HepG2 (cell line): ENCODE data around the gene PAIP1. TPM values are rescaled to one million over a fixed set of nuclear protein-coding genes. Genes with fewer than 3 reads are reported as not detected.

Experiments
- ATAC-seq: fragments of 200-7000 bp; cut with Tn5 transposase; 3 replicates; pipeline ENCODE4 v1.9.1; 2020; ENCODE audit warnings: mild to moderate bottlenecking, moderate library complexity
- BruUV-seq: library from RNA; stranded (reverse); fragments of 400-500 nt; replicated peaks from 2 replicates; lab custom pipeline; 2021; lab: Mats Ljungman, UMichigan
- CTCF ChIA-PET: fragments of 300-600 bp; formaldehyde crosslinking; extraction: SDS; loops from one replicate; lab custom pipeline; 2021; ENCODE audit warnings: low total read pairs, inconsistent platforms, low intra/inter-chr PET ratio; lab: Yijun Ruan, JAX
- POLR2A ChIA-PET: fragments of 350-600 bp; sonication (Branson Sonifier 250); formaldehyde crosslinking; loops from one replicate; lab custom pipeline; 2020; ENCODE audit warnings: antibody characterized with exemption, inconsistent platforms; lab: Yijun Ruan, JAX
- DNase-seq: peaks from one replicate; pipeline ENCODE4 v3.0.0-alpha.2; 2015; ENCODE audit warnings: low spot score
- FAIRE-seq: peaks from 3 replicates; lab custom pipeline; 2011; peaks lifted over from hg19 to GRCh38; lab: Jason Lieb, UNC
- H2AFZ ChIP-seq: one replicate; pipeline ENCODE4 v1.6.1; 2011; ENCODE audit warnings: low read length, inconsistent platforms
- H3K27ac ChIP-seq: fragments of 300-600 bp; 3 replicates; pipeline ENCODE4 v1.8.0; 2011; ENCODE audit warnings: mixed run types, mild to moderate bottlenecking, mixed read lengths, low read length, inconsistent platforms; ENCODE audit not compliant: insufficient read depth; ENCODE audit errors: extremely low read length
- H3K27me3 ChIP-seq, 2 experiments: fragments of 200-600 bp in 1 of 2; 2 replicates in 1 of 2; 3 replicates in 1 of 2; pipeline versions ENCODE4 v1.6.0 to v1.8.0; 2011; ENCODE audit warnings: low read length in 2 of 2, mild to moderate bottlenecking in 2 of 2, moderate library complexity in 2 of 2, inconsistent platforms in 1 of 2; ENCODE audit not compliant: insufficient read depth in 2 of 2, control insufficient read depth in 1 of 2
- H3K36me3 ChIP-seq, 2 experiments: fragments of 200-600 bp in 1 of 2; replicated peaks in 1 of 2; 2 replicates in 1 of 2; 3 replicates in 1 of 2; pipeline versions ENCODE4 v1.5.1 to v1.8.0; 2011; ENCODE audit warnings: low read length in 2 of 2, inconsistent platforms in 1 of 2; ENCODE audit not compliant: insufficient read depth in 2 of 2, control insufficient read depth in 1 of 2
- H3K4me1 ChIP-seq: 2 replicates; pipeline ENCODE4 v1.5.1; 2012; ENCODE audit warnings: low read length, inconsistent platforms; ENCODE audit not compliant: insufficient read depth
- H3K4me2 ChIP-seq: 2 replicates; pipeline ENCODE4 v1.6.0; 2011; ENCODE audit warnings: low read depth, low read length, inconsistent platforms
- H3K4me3 ChIP-seq, 3 experiments: fragments of 200-600 bp in 1 of 3; sonication (generic), shearing (Covaris generic) in 1 of 3; replicated peaks in 1 of 3; 2 replicates each; pipeline ENCODE4 v1.5.1; 2011 to 2016; ENCODE audit warnings: low read length in 3 of 3, inconsistent platforms in 2 of 3, low read depth in 2 of 3, mild to moderate bottlenecking in 2 of 3, control low read depth in 1 of 3, mixed read lengths in 1 of 3; ENCODE audit not compliant: insufficient read depth in 1 of 3
- H3K79me2 ChIP-seq: one replicate; pipeline ENCODE4 v1.6.1; 2011; ENCODE audit warnings: low read length, inconsistent platforms; ENCODE audit not compliant: insufficient read depth
- H3K9ac ChIP-seq: 2 replicates; pipeline ENCODE4 v1.6.0; 2011; ENCODE audit warnings: mild to moderate bottlenecking, low read depth, low read length, inconsistent platforms; ENCODE audit not compliant: insufficient read depth
- H3K9me3 ChIP-seq: 2 replicates; pipeline ENCODE4 v1.5.1; 2012; ENCODE audit warnings: mild to moderate bottlenecking, low read length
- H4K20me1 ChIP-seq: 2 replicates; pipeline ENCODE4 v1.6.0; 2011; ENCODE audit warnings: inconsistent platforms, mild to moderate bottlenecking, low read length, moderate library complexity; ENCODE audit not compliant: insufficient read depth
- ATF3 ChIP-seq: sonication (generic); formaldehyde crosslinking; IDR thresholded peaks from 2 replicates; pipeline ENCODE4 v1.4.0; 2020; ENCODE audit warnings: missing genetic modification reagents
- BHLHE40 ChIP-seq: IDR thresholded peaks from 2 replicates; pipeline ENCODE4 v1.6.1; 2011; ENCODE audit warnings: low read length, improper control_type of control experiment
- ETV5 ChIP-seq: IDR thresholded peaks from 2 replicates; pipeline ENCODE4 v1.6.1; 2018; ENCODE audit warnings: missing biosample characterization, missing genetic modification reagents, inconsistent platforms, borderline replicate concordance
- MAFF ChIP-seq: IDR thresholded peaks from 2 replicates; pipeline ENCODE4 v1.6.1; 2011; ENCODE audit warnings: low read depth, low read length, improper control_type of control experiment
- MAFK ChIP-seq, 2 experiments: IDR thresholded peaks in 1 of 2; conservative IDR thresholded peaks in 1 of 2; 2 replicates each; pipeline ENCODE4 v1.6.1; 2011; ENCODE audit warnings: improper control_type of control experiment in 2 of 2, low read length in 2 of 2
- MTF1 ChIP-seq: sonication (generic); formaldehyde crosslinking; IDR thresholded peaks from 2 replicates; pipeline ENCODE4 v1.5.0; 2020; ENCODE audit warnings: missing genetic modification reagents
- MZF1 ChIP-seq: sonication (generic); formaldehyde crosslinking; IDR thresholded peaks from 2 replicates; pipeline ENCODE4 v1.8.1; 2023; ENCODE audit warnings: mild to moderate bottlenecking, missing genetic modification reagents, borderline replicate concordance
- TERF1 ChIP-seq: sonication (generic); formaldehyde crosslinking; IDR thresholded peaks from 2 replicates; pipeline ENCODE4 v1.8.0; 2022; ENCODE audit warnings: mild to moderate bottlenecking, missing genetic modification reagents, moderate library complexity
- ZNF563 ChIP-seq: sonication (generic); formaldehyde crosslinking; IDR thresholded peaks from 2 replicates; pipeline ENCODE4 v1.8.0; 2022; ENCODE audit warnings: mild to moderate bottlenecking, moderate library complexity, missing genetic modification reagents
- ZNF607 ChIP-seq: sonication (generic); formaldehyde crosslinking; IDR thresholded peaks from 2 replicates; pipeline ENCODE4 v1.5.1; 2020; ENCODE audit warnings: missing genetic modification reagents, mild to moderate bottlenecking, borderline replicate concordance
- ZNF674 ChIP-seq: sonication (generic); formaldehyde crosslinking; IDR thresholded peaks from 2 replicates; pipeline ENCODE4 v1.5.0; 2020; ENCODE audit warnings: low read depth, mild to moderate bottlenecking, missing genetic modification reagents
- ZNF761 ChIP-seq: sonication (generic); formaldehyde crosslinking; conservative IDR thresholded peaks from 2 replicates; pipeline ENCODE4 v1.4.0; 2020; ENCODE audit warnings: mild to moderate bottlenecking, missing genetic modification reagents
- ZNF776 ChIP-seq: sonication (generic); formaldehyde crosslinking; IDR thresholded peaks from 2 replicates; pipeline ENCODE4 v1.4.0; 2020; ENCODE audit warnings: mild to moderate bottlenecking, missing genetic modification reagents
- WGBS: methylation state at CpG from one replicate; pipeline ENCODE4 v1.1.6; 2017; ENCODE audit warnings: low lambda C conversion rate; 5-methylcytosine and 5-hydroxymethylcytosine counted together
- in situ Hi-C: cut with HindIII; loops from 2 replicates; pipeline ENCODE4 v1.10.0; 2017; ENCODE audit warnings: low pct_unique_long_range_greater_than_20kb; ENCODE audit not compliant: extremely low pct_ligation_motif_present
- intact Hi-C: fragments of 100-400 bp; cut with micrococcal nuclease; formaldehyde crosslinking; loops from one replicate; pipeline ENCODE4 v1.10.0; 2022; ENCODE audit not compliant: unreplicated experiment
- polyA plus RNA-seq, 8 experiments: library from polyadenylated mRNA; depleted of rRNA in 3 of 8; stranded (reverse) in 7 of 8; unstranded in 1 of 8; fragments of >200 nt; fragmentation: Illumina TruSeq in 4 of 8; extraction: Trizol in 4 of 8; gene quantifications; 2 replicates each; pipeline versions ENCODE4 v1.2.1 to v1.2.3, GENCODE V29; 2011 to 2016; ENCODE audit warnings: low read depth in 4 of 8, missing spikeins in 1 of 8, mixed read lengths in 1 of 8; ENCODE audit not compliant: insufficient read depth in 1 of 8
- total RNA-seq, 5 experiments: library from RNA; depleted of rRNA; stranded (reverse); fragments of >200 nt; fragmentation: Illumina TruSeq; extraction: Trizol; gene quantifications; 2 replicates each; pipeline ENCODE4 v1.2.3, GENCODE V29; 2016; ENCODE audit warnings: low read depth in 1 of 5
- TF ChIP-seq, protein P1 (sequence below): sonication (generic); formaldehyde crosslinking; IDR thresholded peaks from 2 replicates; pipeline ENCODE4 v1.4.0; 2020; ENCODE audit warnings: missing genetic modification reagents

The PAIP1 gene
- total and polyA plus RNA-seq, 2 of the 13 experiments (the other 11 are each of a cell fraction or from before 2014, with no cell fraction given), result 96.6 to 116 TPM

- CTCF ChIA-PET, result no interaction called here
- BruUV-seq, result no TSS peak
- POLR2A ChIA-PET, result no interaction called here
- TF ChIP-seq MAFF, result peak; percentile 82
- no peak for TF ChIP-seq MTF1 (CRISPR knock-in tag)
- TF ChIP-seq MAFK (conservative IDR thresholded peaks at IDR 0.05 in 1 of 2, IDR thresholded peaks at IDR 0.05 in 1 of 2; ENCODE audit: low read length in 2 of 2), result peak; percentile 68 to 87
- peaks cover 8 to 82% of the 10 kb centered on the region in 2 experiments for H3K36me3 ChIP-seq
- intact Hi-C loops (no loop called here), in situ Hi-C loops (no loop called here)
- H2AFZ ChIP-seq, result no peak overlapping the region
- H3K9me3 ChIP-seq, result no peaks in the 10 kb centered on the region
- H4K20me1 ChIP-seq, result no peaks in the 10 kb centered on the region
- H3K9ac ChIP-seq, result no peak overlapping the region
- H3K4me2 ChIP-seq, result no peak overlapping the region
- H3K27ac ChIP-seq, result no peak overlapping the region
- H3K4me3 ChIP-seq, result no peak overlapping the region
- FAIRE-seq (no peak), DNase-seq (no peak), ATAC-seq (no peak)
- H3K27me3 ChIP-seq, result no peaks in the 10 kb centered on the region
- peaks cover 2% of the 10 kb centered on the region for H3K79me2 ChIP-seq
- no peaks in the 10 kb centered on the region for H3K4me1 ChIP-seq
Measured at GRCh38 chr5:43536972-43537371, 19.9 kb downstream of the PAIP1 start.

DNA sequence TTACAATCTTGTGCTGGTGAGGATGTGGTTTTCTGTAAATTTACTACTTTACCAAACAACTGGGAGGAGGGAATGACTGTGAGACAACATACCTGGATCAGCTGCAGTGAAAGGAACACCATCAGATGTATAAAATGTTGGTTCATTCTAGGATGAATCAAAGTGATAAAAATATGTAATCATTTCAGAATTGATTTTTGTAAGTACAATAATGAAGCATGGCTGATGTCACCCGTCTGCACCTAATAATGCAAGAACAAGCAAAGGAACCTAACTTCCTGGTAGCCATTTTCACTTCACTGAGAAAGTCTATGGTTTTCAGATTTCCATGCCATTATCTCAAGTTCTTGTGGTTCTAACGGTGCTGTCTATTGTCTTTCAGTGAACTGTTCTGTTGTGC lies 23.2 kb downstream of the PAIP1 start:
- no TSS peak for BruUV-seq
- DNase-seq (no peak), ATAC-seq (no peak), FAIRE-seq (no peak)
- CTCF ChIA-PET, result no interaction called here
- Histone ChIP-seq H3K4me3 (no peak overlapping the region), H3K4me2 (no peak overlapping the region), H3K9me3 (no peaks in the 10 kb centered on the region), H3K9ac (no peak overlapping the region), H2AFZ (no peak overlapping the region), H3K27ac (no peak overlapping the region), H3K27me3 (no peaks in the 10 kb centered on the region), H4K20me1 (no peaks in the 10 kb centered on the region), H3K36me3 (peaks cover 6 to 78% of the 10 kb centered on the region in 2 experiments), H3K4me1 (no peaks in the 10 kb centered on the region), H3K79me2 (no peaks in the 10 kb centered on the region)
- POLR2A ChIA-PET, result interaction anchor here (0.8 kb wide), 1 partner anchor 9 kb away, joined by 3 read pairs; no protein-coding TSS in a partner anchor
- intact Hi-C loops (no loop called here), in situ Hi-C loops (no loop called here)
- WGBS, result 98% methylated on average over 2 of the region's 2 CpGs
- TF ChIP-seq, protein P1, sequence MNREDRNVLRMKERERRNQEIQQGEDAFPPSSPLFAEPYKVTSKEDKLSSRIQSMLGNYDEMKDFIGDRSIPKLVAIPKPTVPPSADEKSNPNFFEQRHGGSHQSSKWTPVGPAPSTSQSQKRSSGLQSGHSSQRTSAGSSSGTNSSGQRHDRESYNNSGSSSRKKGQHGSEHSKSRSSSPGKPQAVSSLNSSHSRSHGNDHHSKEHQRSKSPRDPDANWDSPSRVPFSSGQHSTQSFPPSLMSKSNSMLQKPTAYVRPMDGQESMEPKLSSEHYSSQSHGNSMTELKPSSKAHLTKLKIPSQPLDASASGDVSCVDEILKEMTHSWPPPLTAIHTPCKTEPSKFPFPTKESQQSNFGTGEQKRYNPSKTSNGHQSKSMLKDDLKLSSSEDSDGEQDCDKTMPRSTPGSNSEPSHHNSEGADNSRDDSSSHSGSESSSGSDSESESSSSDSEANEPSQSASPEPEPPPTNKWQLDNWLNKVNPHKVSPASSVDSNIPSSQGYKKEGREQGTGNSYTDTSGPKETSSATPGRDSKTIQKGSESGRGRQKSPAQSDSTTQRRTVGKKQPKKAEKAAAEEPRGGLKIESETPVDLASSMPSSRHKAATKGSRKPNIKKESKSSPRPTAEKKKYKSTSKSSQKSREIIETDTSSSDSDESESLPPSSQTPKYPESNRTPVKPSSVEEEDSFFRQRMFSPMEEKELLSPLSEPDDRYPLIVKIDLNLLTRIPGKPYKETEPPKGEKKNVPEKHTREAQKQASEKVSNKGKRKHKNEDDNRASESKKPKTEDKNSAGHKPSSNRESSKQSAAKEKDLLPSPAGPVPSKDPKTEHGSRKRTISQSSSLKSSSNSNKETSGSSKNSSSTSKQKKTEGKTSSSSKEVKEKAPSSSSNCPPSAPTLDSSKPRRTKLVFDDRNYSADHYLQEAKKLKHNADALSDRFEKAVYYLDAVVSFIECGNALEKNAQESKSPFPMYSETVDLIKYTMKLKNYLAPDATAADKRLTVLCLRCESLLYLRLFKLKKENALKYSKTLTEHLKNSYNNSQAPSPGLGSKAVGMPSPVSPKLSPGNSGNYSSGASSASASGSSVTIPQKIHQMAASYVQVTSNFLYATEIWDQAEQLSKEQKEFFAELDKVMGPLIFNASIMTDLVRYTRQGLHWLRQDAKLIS (CRISPR knock-in tag), result no peak
- no peak for TF ChIP-seq MZF1 (CRISPR knock-in tag)
- TF ChIP-seq ZNF563 (CRISPR knock-in tag), result no peak
- TF ChIP-seq ETV5 (CRISPR knock-in tag), result no peak
- no peak for TF ChIP-seq TERF1 (CRISPR knock-in tag)
- no peak for TF ChIP-seq ATF3
- TF ChIP-seq ZNF761 (CRISPR knock-in tag), result no peak
- no peak for TF ChIP-seq ZNF674 (CRISPR knock-in tag)
- no peak for TF ChIP-seq BHLHE40
- TF ChIP-seq ZNF607 (CRISPR knock-in tag), result no peak
- no peak for TF ChIP-seq ZNF776
